Nephron (organoid): ENCODE results near the gene FAM81B.

Experiments used
- H3K27ac Mint-ChIP-seq, 3 experiments: 2 replicates each; pipeline ENCODE4 v1.8.0; 2020; ENCODE audit warnings: mixed read lengths in 3 of 3, mild to moderate bottlenecking in 2 of 3, moderate library complexity in 1 of 3
- H3K27me3 Mint-ChIP-seq: 2 replicates; pipeline ENCODE4 v1.8.0; 2021; ENCODE audit warnings: low read depth, mild to moderate bottlenecking, moderate library complexity, mixed read lengths
- H3K36me3 Mint-ChIP-seq: 2 replicates; pipeline ENCODE4 v1.8.0; 2020; ENCODE audit warnings: low read depth, mixed read lengths
- H3K4me1 Mint-ChIP-seq: 2 replicates; pipeline ENCODE4 v1.8.0; 2020; ENCODE audit warnings: mixed read lengths
- H3K4me3 Mint-ChIP-seq, 3 experiments: 2 replicates each; pipeline ENCODE4 v1.8.0; 2020; ENCODE audit warnings: mild to moderate bottlenecking in 3 of 3, mixed read lengths in 3 of 3, moderate library complexity in 2 of 3
- H3K9me3 Mint-ChIP-seq: 2 replicates; pipeline ENCODE4 v1.8.0; 2020; ENCODE audit warnings: mixed read lengths
- CTCF ChIP-seq, 3 experiments: fragments of 200-600 bp; sonication (generic); IDR thresholded peaks; one replicate each; pipeline ENCODE4 v1.5.0; 2021; ENCODE audit warnings: antibody characterized with exemption in 3 of 3; ENCODE audit not compliant: unreplicated experiment in 3 of 3

FAM81B gene

GRCh38 chr5:95486191-95486590 is 95.0 kb downstream of the FAM81B start:
- peaks cover 83% of the 10 kb centered on the region for H3K36me3 Mint-ChIP-seq
- peaks cover 24% of the 10 kb centered on the region for H3K9me3 Mint-ChIP-seq
- no peak for TF ChIP-seq CTCF (IDR thresholded peaks at IDR 0.05; ENCODE audit: unreplicated experiment in 3 of 3)
- no peak overlapping the region for H3K4me3 Mint-ChIP-seq
- H3K27me3 Mint-ChIP-seq, result no peaks in the 10 kb centered on the region
- H3K27ac Mint-ChIP-seq, result no peak overlapping the region
- H3K4me1 Mint-ChIP-seq, result no peaks in the 10 kb centered on the region

- peaks cover 85% of the 10 kb centered on the region for H3K36me3 Mint-ChIP-seq
- no peak overlapping the region for H3K27ac Mint-ChIP-seq
- no peaks in the 10 kb centered on the region for H3K4me1 Mint-ChIP-seq
- TF ChIP-seq CTCF (IDR thresholded peaks at IDR 0.05; ENCODE audit: unreplicated experiment in 3 of 3), result no peak
- H3K4me3 Mint-ChIP-seq, result no peak overlapping the region
- no peaks in the 10 kb centered on the region for H3K27me3 Mint-ChIP-seq
- peaks cover 24% of the 10 kb centered on the region for H3K9me3 Mint-ChIP-seq
Observed at GRCh38 chr5:95487880-95488279, 96.7 kb downstream of the FAM81B start.
